WTC11 (cell line): ENCODE data around the gene AGAP1. TPM values are rescaled to one million over a fixed set of nuclear protein-coding genes. Genes with fewer than 3 reads are reported as not detected.

Experiments
- ATAC-seq: fragments of 200-7000 bp; cut with Tn5 transposase; 2 replicates; pipeline ENCODE4 v1.10.0; 2021; ENCODE audit warnings: mild to moderate bottlenecking, moderate library complexity
- CTCF ChIA-PET: fragments of 300-600 bp; sonication (Branson Sonifier 250); formaldehyde crosslinking; loops from one replicate; lab custom pipeline; 2021; ENCODE audit warnings: antibody characterized with exemption; lab: Charles Lee
- POLR2A ChIA-PET: fragments of 350-600 bp; sonication (Branson Sonifier 250); formaldehyde crosslinking; loops from one replicate; lab custom pipeline; 2021; ENCODE audit warnings: antibody characterized with exemption; lab: Charles Lee
- DNase-seq: peaks from one replicate; pipeline ENCODE4 v3.0.0; 2021; ENCODE audit warnings: low spot score
- H3K27ac Mint-ChIP-seq: 2 replicates; pipeline ENCODE4 v1.8.0; 2021; ENCODE audit warnings: mixed read lengths
- H3K27me3 Mint-ChIP-seq: 2 replicates; pipeline ENCODE4 v1.8.0; 2021; ENCODE audit warnings: low read depth, mild to moderate bottlenecking, moderate library complexity, mixed read lengths
- H3K36me3 Mint-ChIP-seq: 2 replicates; pipeline ENCODE4 v1.8.0; 2021; ENCODE audit warnings: mixed read lengths
- H3K4me1 Mint-ChIP-seq: 2 replicates; pipeline ENCODE4 v1.8.0; 2022; ENCODE audit warnings: mixed read lengths
- H3K4me3 Mint-ChIP-seq: 2 replicates; pipeline ENCODE4 v1.8.0; 2021; ENCODE audit warnings: mild to moderate bottlenecking, moderate library complexity, mixed read lengths
- H3K9me3 Mint-ChIP-seq: 2 replicates; pipeline ENCODE4 v1.8.0; 2021; ENCODE audit warnings: mixed read lengths
- CREM ChIP-seq: sonication (generic); formaldehyde crosslinking; IDR thresholded peaks from 2 replicates; pipeline ENCODE4 v1.8.1; 2022; ENCODE audit warnings: mild to moderate bottlenecking, missing genetic modification reagents, moderate library complexity
- EMX1 ChIP-seq: fragments of 250-450 bp; sonication (Bioruptor Pico); IDR thresholded peaks from 2 replicates; pipeline ENCODE4 v1.8.0; 2021; ENCODE audit warnings: mild to moderate bottlenecking
- ESRRA ChIP-seq: sonication (generic); formaldehyde crosslinking; IDR thresholded peaks from 2 replicates; pipeline ENCODE4 v1.8.1; 2022; ENCODE audit warnings: mild to moderate bottlenecking, missing genetic modification reagents, borderline replicate concordance
- HMGA2 ChIP-seq: fragments of 250-450 bp; sonication (Bioruptor Pico); IDR thresholded peaks from 2 replicates; pipeline ENCODE4 v1.4.0; 2021; ENCODE audit warnings: mild to moderate bottlenecking, moderate library complexity
- JAZF1 ChIP-seq: fragments of 250-450 bp; sonication (Bioruptor Pico); IDR thresholded peaks from 2 replicates; pipeline ENCODE4 v1.9.0; 2021; ENCODE audit warnings: moderate library complexity, mild to moderate bottlenecking, inconsistent platforms
- MXD4 ChIP-seq: fragments of 250-450 bp; sonication (Bioruptor Pico); IDR thresholded peaks from 2 replicates; pipeline ENCODE4 v1.8.0; 2021; ENCODE audit warnings: mild to moderate bottlenecking, moderate library complexity, borderline replicate concordance
- NFYB ChIP-seq: sonication (generic); formaldehyde crosslinking; conservative IDR thresholded peaks from 2 replicates; pipeline ENCODE4 v1.8.0; 2022; ENCODE audit warnings: low read depth, missing genetic modification reagents
- PREB ChIP-seq: sonication (generic); formaldehyde crosslinking; IDR thresholded peaks from 2 replicates; pipeline ENCODE4 v1.8.1; 2022; ENCODE audit warnings: mild to moderate bottlenecking, missing genetic modification reagents, moderate library complexity, borderline replicate concordance
- RELA ChIP-seq: sonication (generic); formaldehyde crosslinking; IDR thresholded peaks from 2 replicates; pipeline ENCODE4 v1.8.1; 2022; ENCODE audit warnings: missing genetic modification reagents, mild to moderate bottlenecking, borderline replicate concordance
- SOX15 ChIP-seq: fragments of 250-450 bp; sonication (Bioruptor Pico); IDR thresholded peaks from 2 replicates; pipeline ENCODE4 v1.9.0; 2021; ENCODE audit warnings: mild to moderate bottlenecking
- ZBTB21 ChIP-seq: sonication (generic); formaldehyde crosslinking; IDR thresholded peaks from 2 replicates; pipeline ENCODE4 v1.8.1; 2023; ENCODE audit warnings: mild to moderate bottlenecking, missing genetic modification reagents, borderline replicate concordance
- ZNF425 ChIP-seq: fragments of 250-450 bp; sonication (Bioruptor Pico); conservative IDR thresholded peaks from 2 replicates; pipeline ENCODE4 v1.9.0; 2021; ENCODE audit warnings: mild to moderate bottlenecking
- ZNF532 ChIP-seq: fragments of 250-450 bp; sonication (Bioruptor Pico); IDR thresholded peaks from 2 replicates; pipeline ENCODE4 v1.9.0; 2021; ENCODE audit warnings: mild to moderate bottlenecking, borderline replicate concordance
- total RNA-seq: library from RNA; stranded (reverse); gene quantifications from 3 replicates; pipeline ENCODE4 v1.2.3, GENCODE V29; 2021
- TF ChIP-seq, protein P1 (sequence below): fragments of 250-450 bp; sonication (Bioruptor Pico); IDR thresholded peaks from 2 replicates; pipeline ENCODE4 v1.9.0; 2021; ENCODE audit warnings: mild to moderate bottlenecking
- TF ChIP-seq, protein P2 (sequence below): sonication (generic); formaldehyde crosslinking; IDR thresholded peaks from 2 replicates; pipeline ENCODE4 v1.8.1; 2022; ENCODE audit warnings: mild to moderate bottlenecking, moderate library complexity, missing genetic modification reagents
- TF ChIP-seq, protein P3 (sequence below): sonication (generic); formaldehyde crosslinking; IDR thresholded peaks from 2 replicates; pipeline ENCODE4 v1.8.0; 2023; ENCODE audit warnings: missing genetic modification reagents
- TF ChIP-seq, protein P4 (sequence below): sonication (generic); formaldehyde crosslinking; IDR thresholded peaks from 2 replicates; pipeline ENCODE4 v1.8.1; 2023; ENCODE audit warnings: mild to moderate bottlenecking, missing genetic modification reagents, moderate library complexity
- TF ChIP-seq, protein P5 (sequence below): fragments of 200-600 bp; IDR thresholded peaks from 2 replicates; pipeline ENCODE4 v1.8.0; 2022; ENCODE audit warnings: antibody characterized with exemption
- TF ChIP-seq, protein P6 (sequence below): sonication (generic); formaldehyde crosslinking; conservative IDR thresholded peaks from 2 replicates; pipeline ENCODE4 v1.8.1; 2022; ENCODE audit warnings: mild to moderate bottlenecking, missing genetic modification reagents

AGAP1 gene
- total RNA-seq, 1 experiment from 2014 or later: 49.3 TPM

GRCh38 chr2:236054621-236055305, 560.9 kb downstream of the AGAP1 start:
- DNase-seq (no peak), ATAC-seq (no peak; the same call in 1 of the 2 replicates)
- Mint-ChIP-seq H3K36me3 (peaks cover 16% of the 10 kb centered on the region), H3K27ac (no peak overlapping the region), H3K9me3 (peaks cover 13% of the 10 kb centered on the region), H3K4me3 (peak overlapping the region; percentile 42), H3K27me3 (peaks cover 12% of the 10 kb centered on the region), H3K4me1 (peaks cover 62% of the 10 kb centered on the region)
- CTCF ChIA-PET: interaction anchor here (0.9 to 2.0 kb wide), 4 partner anchors 108 to 276 kb away, joined by 3 to 8 read pairs (median 4); no protein-coding TSS in a partner anchor
- POLR2A ChIA-PET: interaction anchor here (0.7 kb wide), 1 partner anchor 88 kb away, joined by 5 read pairs; no protein-coding TSS in a partner anchor
- TF ChIP-seq, protein P1, sequence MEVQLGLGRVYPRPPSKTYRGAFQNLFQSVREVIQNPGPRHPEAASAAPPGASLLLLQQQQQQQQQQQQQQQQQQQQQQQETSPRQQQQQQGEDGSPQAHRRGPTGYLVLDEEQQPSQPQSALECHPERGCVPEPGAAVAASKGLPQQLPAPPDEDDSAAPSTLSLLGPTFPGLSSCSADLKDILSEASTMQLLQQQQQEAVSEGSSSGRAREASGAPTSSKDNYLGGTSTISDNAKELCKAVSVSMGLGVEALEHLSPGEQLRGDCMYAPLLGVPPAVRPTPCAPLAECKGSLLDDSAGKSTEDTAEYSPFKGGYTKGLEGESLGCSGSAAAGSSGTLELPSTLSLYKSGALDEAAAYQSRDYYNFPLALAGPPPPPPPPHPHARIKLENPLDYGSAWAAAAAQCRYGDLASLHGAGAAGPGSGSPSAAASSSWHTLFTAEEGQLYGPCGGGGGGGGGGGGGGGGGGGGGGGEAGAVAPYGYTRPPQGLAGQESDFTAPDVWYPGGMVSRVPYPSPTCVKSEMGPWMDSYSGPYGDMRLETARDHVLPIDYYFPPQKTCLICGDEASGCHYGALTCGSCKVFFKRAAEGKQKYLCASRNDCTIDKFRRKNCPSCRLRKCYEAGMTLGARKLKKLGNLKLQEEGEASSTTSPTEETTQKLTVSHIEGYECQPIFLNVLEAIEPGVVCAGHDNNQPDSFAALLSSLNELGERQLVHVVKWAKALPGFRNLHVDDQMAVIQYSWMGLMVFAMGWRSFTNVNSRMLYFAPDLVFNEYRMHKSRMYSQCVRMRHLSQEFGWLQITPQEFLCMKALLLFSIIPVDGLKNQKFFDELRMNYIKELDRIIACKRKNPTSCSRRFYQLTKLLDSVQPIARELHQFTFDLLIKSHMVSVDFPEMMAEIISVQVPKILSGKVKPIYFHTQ (CRISPR knock-in tag): no peak
- TF ChIP-seq JAZF1 (CRISPR knock-in tag) (no peak), HMGA2 (CRISPR knock-in tag) (no peak), EMX1 (CRISPR knock-in tag) (no peak), MXD4 (CRISPR knock-in tag) (no peak), NFYB (CRISPR knock-in tag) (no peak), SOX15 (CRISPR knock-in tag) (no peak), CREM (no peak), PREB (no peak), ZNF425 (CRISPR knock-in tag) (no peak), ZBTB21 (no peak), RELA (no peak), ESRRA (no peak)
- TF ChIP-seq, protein P2, sequence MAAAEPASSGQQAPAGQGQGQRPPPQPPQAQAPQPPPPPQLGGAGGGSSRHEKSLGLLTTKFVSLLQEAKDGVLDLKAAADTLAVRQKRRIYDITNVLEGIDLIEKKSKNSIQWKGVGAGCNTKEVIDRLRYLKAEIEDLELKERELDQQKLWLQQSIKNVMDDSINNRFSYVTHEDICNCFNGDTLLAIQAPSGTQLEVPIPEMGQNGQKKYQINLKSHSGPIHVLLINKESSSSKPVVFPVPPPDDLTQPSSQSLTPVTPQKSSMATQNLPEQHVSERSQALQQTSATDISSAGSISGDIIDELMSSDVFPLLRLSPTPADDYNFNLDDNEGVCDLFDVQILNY (CRISPR knock-in tag): no peak
- TF ChIP-seq, protein P3, sequence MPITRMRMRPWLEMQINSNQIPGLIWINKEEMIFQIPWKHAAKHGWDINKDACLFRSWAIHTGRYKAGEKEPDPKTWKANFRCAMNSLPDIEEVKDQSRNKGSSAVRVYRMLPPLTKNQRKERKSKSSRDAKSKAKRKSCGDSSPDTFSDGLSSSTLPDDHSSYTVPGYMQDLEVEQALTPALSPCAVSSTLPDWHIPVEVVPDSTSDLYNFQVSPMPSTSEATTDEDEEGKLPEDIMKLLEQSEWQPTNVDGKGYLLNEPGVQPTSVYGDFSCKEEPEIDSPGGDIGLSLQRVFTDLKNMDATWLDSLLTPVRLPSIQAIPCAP (CRISPR knock-in tag): no peak

DNA sequence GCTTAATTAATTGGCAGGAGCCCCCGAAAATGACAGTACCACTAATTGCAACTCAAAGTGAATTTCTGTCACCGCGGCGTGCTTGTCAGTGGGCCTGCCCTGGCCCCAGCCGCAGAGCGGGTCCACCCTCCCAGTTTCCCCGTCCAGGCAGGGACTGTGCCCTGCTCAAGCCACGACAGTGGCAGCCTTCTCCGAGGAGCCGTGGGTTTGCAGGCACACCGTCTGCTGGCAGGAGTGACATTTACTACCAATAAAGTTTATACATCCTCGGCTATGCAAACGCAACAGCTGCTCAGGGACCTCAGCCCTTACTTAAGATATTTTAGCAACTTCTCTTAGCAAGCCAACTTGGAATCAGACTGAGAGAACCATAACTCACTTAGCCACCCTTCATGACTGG, 561.6 kb downstream of the AGAP1 start:
- Mint-ChIP-seq H3K4me3 (no peak overlapping the region), H3K9me3 (peaks cover 13% of the 10 kb centered on the region), H3K36me3 (peaks cover 16% of the 10 kb centered on the region), H3K4me1 (peaks cover 59% of the 10 kb centered on the region), H3K27ac (no peak overlapping the region), H3K27me3 (peaks cover 12% of the 10 kb centered on the region)
- DNase-seq (no peak), ATAC-seq (no peak)
- POLR2A ChIA-PET: no interaction called here
- CTCF ChIA-PET: interaction anchor here (0.9 to 1.8 kb wide), 3 partner anchors 108 to 277 kb away, joined by 3 to 4 read pairs (median 4); no protein-coding TSS in a partner anchor
- TF ChIP-seq ZNF532: no peak
- TF ChIP-seq, protein P4, sequence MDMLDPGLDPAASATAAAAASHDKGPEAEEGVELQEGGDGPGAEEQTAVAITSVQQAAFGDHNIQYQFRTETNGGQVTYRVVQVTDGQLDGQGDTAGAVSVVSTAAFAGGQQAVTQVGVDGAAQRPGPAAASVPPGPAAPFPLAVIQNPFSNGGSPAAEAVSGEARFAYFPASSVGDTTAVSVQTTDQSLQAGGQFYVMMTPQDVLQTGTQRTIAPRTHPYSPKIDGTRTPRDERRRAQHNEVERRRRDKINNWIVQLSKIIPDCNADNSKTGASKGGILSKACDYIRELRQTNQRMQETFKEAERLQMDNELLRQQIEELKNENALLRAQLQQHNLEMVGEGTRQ (CRISPR knock-in tag): no peak
- TF ChIP-seq, protein P5, sequence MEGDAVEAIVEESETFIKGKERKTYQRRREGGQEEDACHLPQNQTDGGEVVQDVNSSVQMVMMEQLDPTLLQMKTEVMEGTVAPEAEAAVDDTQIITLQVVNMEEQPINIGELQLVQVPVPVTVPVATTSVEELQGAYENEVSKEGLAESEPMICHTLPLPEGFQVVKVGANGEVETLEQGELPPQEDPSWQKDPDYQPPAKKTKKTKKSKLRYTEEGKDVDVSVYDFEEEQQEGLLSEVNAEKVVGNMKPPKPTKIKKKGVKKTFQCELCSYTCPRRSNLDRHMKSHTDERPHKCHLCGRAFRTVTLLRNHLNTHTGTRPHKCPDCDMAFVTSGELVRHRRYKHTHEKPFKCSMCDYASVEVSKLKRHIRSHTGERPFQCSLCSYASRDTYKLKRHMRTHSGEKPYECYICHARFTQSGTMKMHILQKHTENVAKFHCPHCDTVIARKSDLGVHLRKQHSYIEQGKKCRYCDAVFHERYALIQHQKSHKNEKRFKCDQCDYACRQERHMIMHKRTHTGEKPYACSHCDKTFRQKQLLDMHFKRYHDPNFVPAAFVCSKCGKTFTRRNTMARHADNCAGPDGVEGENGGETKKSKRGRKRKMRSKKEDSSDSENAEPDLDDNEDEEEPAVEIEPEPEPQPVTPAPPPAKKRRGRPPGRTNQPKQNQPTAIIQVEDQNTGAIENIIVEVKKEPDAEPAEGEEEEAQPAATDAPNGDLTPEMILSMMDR: no peak
- TF ChIP-seq, protein P6, sequence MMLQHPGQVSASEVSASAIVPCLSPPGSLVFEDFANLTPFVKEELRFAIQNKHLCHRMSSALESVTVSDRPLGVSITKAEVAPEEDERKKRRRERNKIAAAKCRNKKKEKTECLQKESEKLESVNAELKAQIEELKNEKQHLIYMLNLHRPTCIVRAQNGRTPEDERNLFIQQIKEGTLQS: no peak
